ENCODE measurements around the gene ZBTB21.

ZBTB21 gene

DNA sequence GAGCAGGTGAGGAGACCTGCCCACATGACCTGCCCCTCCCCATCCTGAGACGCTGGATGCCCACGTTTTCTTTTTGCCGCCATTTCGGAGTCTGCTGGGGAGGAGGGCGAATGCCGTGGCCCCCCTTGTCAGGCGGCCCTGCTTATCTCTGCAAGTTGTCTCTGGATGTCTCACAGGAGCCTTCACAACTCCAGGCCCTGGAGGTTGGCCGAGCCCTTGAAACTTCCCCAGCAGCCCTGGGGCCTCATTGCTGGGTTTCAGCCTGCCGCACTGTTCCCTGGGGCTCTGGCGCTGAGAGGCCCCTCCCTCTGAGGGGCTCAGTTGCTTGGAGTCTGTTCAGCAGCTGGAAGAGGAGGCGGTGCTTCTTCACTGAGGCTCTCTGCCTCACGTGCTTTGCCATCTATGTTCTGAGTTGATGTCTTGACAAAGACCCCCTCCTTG lies 29.8 kb upstream of the ZBTB21 start:
- no peak for DNase-seq

- DNase-seq, result no peak
Observed at GRCh38 chr21:42039470-42039901, 29.3 kb upstream of the ZBTB21 start.

DNA sequence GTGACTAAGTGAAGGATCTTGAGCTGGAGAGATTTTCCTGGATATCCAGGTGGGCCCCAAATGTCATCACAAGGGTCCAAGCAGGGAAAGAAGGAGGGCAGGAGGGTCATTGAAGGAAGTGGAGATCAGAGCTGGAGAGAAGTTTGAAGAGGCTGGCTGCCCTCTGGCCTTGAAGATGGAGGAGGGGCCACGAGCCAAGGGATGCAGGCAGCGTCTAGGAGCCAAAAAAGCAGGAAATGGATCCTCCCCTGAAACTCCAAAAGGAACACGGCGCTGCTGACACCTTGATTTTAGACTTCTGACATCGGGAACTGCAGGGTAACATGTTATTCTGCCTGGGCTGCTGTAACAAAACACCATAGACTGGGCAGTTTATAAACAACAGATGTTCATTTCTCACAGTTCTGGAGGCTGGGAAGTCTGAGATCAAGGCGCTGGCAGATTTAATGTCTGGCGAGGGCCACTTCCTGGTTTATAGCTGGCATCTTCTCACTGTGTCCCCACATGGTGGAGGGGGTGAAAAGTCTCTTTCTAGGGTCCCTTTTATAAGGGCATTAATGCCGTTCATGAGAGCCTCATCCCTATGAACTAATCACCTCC lies 28.8 kb upstream of the ZBTB21 start:
- no peak for DNase-seq

- no peak for DNase-seq
Observed at GRCh38 chr21:42038393-42038792, 28.2 kb upstream of the ZBTB21 start.

DNA sequence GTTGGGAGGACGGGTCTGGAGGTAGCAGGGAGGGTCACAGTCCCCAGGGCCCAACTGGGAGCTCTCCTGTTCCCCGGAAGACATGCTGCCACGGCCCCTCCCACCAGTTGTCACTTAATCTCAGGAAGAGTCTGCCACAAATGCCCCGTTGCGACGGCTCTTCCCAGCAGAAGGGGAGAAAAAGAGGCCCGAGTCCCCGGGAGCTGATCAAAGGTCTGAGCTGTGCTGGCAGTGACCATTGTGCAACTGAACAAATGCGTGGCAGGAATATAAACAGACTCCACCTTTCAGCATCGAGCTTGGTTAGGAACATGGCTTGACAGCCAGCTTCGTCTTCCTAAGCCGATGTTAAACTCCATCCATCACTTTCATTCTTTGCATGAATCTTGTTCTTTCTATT lies 27.8 kb upstream of the ZBTB21 start:
- DNase-seq, result no peak

- DNase-seq, result no peak
Observed at GRCh38 chr21:42037516-42037915, 27.4 kb upstream of the ZBTB21 start.

- DNase-seq, result no peak
Observed at GRCh38 chr21:42036313-42036712, 26.2 kb upstream of the ZBTB21 start.

DNA sequence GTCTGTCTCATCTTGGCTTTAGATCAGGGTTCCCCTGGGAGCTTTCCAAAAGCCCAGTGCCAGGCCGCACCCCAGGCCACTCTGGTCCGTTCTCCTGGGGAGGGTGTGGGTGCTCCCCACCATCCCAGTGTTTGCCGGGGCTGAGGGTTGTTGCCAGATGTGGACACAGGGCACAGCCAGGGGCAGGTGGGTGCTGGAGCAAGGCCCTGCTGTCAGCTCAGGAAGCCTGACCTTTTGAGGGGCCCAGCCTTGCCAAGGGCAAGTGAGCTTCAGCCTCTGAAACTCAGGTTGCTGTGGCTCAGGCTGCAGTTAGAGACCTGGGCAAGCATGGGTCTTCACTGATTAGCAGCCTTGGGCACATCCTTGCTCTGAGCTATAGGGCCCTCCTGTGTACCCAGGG lies 22.8 kb upstream of the ZBTB21 start:
- no peak for DNase-seq

DNA sequence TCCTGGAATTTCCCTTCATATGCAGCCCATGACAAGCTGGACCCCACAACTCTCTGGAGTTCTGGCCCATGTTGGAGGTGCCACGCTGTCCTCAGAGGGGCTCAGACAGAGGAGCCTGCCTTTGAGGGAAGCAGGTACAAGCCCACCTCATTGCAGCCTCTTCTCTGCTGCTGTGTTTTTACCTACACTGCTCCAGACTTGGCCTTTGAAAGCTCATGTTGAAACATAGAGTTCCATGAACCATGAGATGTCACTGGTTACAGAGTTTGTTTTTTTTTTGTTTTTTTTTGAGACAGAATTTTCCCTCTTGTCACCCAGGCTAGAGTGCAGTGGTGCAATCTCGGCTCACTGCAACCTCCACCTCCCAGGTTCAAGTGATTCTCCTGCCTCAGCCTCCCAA lies 22.1 kb upstream of the ZBTB21 start:
- no peak for DNase-seq

DNA sequence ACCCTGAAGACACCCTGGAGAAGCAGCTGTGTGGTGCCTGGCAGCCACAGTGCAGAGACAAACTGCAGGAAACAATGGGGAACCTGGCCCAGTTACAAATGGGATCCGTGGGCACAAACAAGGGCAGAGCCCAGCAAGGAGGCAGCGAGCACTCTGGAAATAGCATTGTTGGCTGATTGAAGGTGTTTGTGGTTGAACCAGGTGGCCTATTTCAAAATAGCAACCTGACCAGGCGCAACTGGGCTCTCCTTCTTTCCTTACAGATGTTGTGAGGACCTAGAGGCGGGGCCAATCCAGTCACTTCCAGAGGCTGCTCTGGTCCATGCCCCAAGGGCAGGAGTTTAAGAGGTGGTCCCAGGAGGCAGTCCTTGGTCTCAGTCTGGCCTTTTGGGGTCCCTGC lies 21.7 kb upstream of the ZBTB21 start:
- DNase-seq, result no peak

DNA sequence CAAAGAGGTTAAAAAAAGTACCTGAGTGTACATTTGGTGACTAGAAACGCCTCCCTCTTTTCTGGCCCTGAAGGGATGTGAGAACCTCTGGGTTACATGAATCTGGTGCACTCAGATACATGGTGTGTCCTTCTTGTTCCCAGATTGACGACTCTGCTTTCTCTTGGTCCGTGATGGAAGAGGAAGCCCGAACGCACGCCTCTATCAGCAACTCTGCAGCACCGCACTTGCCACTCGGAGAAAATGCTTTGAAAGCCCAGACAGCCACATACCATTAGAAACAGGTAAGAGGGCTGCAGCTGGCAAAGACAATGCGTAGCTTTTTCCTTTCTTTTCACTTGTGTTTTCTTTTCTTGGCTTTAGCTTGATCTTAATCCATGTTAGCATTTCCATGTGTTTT lies 21.1 kb upstream of the ZBTB21 start:
- DNase-seq, result no peak

DNA sequence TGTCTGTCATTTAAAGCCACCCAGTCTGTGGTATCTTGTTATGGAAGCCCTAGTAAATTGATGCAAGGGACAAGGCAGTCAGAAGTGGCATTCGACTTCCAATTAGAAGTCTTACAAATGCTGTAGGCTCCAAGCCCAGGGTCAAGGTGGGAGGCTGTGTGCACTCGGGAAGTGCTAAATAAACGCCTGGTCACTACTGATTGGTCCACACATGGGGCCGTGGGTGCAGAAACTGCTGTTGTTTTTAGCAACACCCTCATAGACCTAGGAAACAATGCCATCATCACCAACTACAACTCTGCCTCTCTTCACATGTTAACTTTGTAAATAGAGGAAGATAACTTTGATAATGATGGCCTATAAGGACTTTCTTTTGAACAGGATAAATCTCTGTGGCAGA lies 20.2 kb upstream of the ZBTB21 start:
- no peak for DNase-seq

GRCh38 chr21:42028766-42029425 lies 18.7 kb upstream of the ZBTB21 start:
- no peak for DNase-seq

GRCh38 chr21:42027822-42028765 lies 17.9 kb upstream of the ZBTB21 start:
- no peak for DNase-seq

- DNase-seq, result no peak
Observed at GRCh38 chr21:42027085-42027821, 17.1 kb upstream of the ZBTB21 start.

GRCh38 chr21:42026082-42026435 lies 15.9 kb upstream of the ZBTB21 start:
- DNase-seq, result no peak

DNA sequence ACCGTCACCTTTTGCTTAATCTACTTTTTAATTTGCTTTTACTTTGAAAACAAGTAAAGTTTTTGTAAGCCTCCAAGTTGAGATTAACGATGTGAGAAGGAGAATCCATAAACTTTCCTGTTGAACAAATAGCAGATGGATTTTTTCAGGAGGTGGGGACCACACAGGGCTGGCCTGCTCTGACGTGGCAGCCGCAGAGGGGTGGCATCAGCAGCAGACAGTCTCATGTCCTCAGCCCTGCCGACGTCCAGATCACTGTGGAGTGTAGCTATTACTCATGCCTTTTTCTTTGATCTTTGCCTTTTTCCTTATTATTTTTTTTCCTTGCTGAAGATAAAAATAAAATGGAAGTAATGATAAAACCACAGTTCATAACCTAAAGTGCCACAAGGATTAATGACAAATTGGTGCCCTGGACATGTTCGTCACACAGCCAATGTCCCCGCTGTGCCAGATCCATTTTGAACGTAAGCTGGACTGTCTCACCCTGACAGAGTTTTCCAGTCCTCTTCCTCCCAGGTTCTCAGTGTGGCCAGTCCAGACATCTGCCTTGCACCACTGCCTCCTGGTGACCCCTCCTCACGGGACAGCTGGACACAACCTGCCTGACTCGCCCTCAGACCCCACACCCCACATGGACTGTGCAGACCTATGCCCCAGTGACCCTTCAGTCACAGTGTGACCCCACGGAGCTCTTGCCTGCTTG lies 15.4 kb upstream of the ZBTB21 start:
- DNase-seq, result no peak

GRCh38 chr21:42022906-42023305 lies 12.7 kb upstream of the ZBTB21 start:
- DNase-seq, result no peak

- no peak for DNase-seq
Observed at GRCh38 chr21:42022091-42022430, 11.9 kb upstream of the ZBTB21 start.

- DNase-seq, result peak; percentile 38
Observed at GRCh38 chr21:42021371-42022090, 11.4 kb upstream of the ZBTB21 start.

DNA sequence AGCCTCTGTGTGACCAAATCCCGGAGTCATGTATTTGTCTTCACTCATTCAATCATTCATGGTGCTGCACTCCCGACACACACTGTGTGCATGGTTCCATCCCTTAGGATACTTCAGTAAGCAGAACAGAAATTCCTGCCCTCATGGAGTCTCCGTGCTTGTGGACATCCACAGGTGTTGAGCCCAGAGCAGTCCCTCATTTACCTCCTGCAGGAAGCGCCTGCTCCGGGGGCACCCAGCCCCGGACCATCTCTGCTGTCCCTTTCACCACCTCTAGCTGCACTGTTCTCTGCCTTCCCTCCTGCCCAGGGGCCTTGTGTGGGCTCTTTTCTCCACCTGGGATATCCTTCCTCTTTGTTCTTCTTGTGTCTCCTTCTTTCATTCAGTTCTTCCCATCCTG lies 9.5 kb upstream of the ZBTB21 start:
- DNase-seq, result no peak

- no peak for DNase-seq
Observed at GRCh38 chr21:42019101-42019605, 9.0 kb upstream of the ZBTB21 start.
